B cell (primary cell): ENCODE measurements around the gene RGS10. TPM values are rescaled to one million over a fixed set of nuclear protein-coding genes. Genes with fewer than 3 reads are reported as not detected.

ENCODE experiments used
- ATAC-seq: fragments of 200-7000 bp; cut with Tn5 transposase; one replicate; pipeline ENCODE4 v1.10.0; 2021; ENCODE audit warnings: low read depth, mild to moderate bottlenecking, moderate number of reproducible peaks, moderate library complexity
- CTCF ChIA-PET: fragments of 350-600 bp; sonication (Branson Sonifier 250); formaldehyde crosslinking; loops from one replicate; lab custom pipeline; 2021; ENCODE audit warnings: antibody characterized with exemption, inconsistent platforms; lab: Charles Lee
- POLR2A ChIA-PET: fragments of 350-600 bp; sonication (Branson Sonifier 250); formaldehyde crosslinking; loops from one replicate; lab custom pipeline; 2021; ENCODE audit warnings: antibody characterized with exemption; lab: Charles Lee
- DNase-seq: peaks from one replicate; pipeline ENCODE4 v3.0.0; 2013
- H2AFZ ChIP-seq: 2 replicates; pipeline ENCODE4 v1.6.1; 2012; ENCODE audit warnings: mild to moderate bottlenecking, low read depth, low read length; ENCODE audit not compliant: insufficient read depth, poor library complexity, severe bottlenecking
- H3K27ac ChIP-seq, 2 donors: 1 replicate in 1 of 2; 2 replicates in 1 of 2; pipeline ENCODE4 v1.5.1; 2012 to 2013; ENCODE audit warnings: low read length in 2 of 2, mild to moderate bottlenecking in 2 of 2, moderate library complexity in 1 of 2
- H3K27me3 ChIP-seq, 4 experiments: fragments of 200-600 bp in 1 of 4; sonication (generic) in 1 of 4; replicated peaks in 1 of 4; 1 replicate in 2 of 4; 2 replicates in 2 of 4; pipeline versions ENCODE4 v1.6.1 to v1.7.0; 2013 to 2016; ENCODE audit warnings: low read length in 3 of 4, mild to moderate bottlenecking in 2 of 4, mixed read lengths in 1 of 4, moderate library complexity in 1 of 4; ENCODE audit not compliant: insufficient read depth in 4 of 4, control insufficient read depth in 3 of 4; ENCODE audit errors: control extremely low read depth in 1 of 4
- H3K36me3 ChIP-seq, 2 experiments: replicated peaks in 1 of 2; 1 replicate in 1 of 2; 2 replicates in 1 of 2; pipeline versions ENCODE4 v1.6.1 to v1.7.1; 2013; ENCODE audit warnings: low read length in 1 of 2; ENCODE audit not compliant: insufficient read depth in 2 of 2, control insufficient read depth in 1 of 2; ENCODE audit errors: control extremely low read depth in 1 of 2, extremely low read depth in 1 of 2
- H3K4me1 ChIP-seq, 2 donors: fragments of 200-600 bp in 1 of 2; sonication (generic) in 1 of 2; 1 replicate in 1 of 2; 2 replicates in 1 of 2; pipeline versions ENCODE4 v1.5.1 to v1.6.1; 2013 to 2017; ENCODE audit warnings: low read length in 2 of 2; ENCODE audit not compliant: control insufficient read depth in 2 of 2, insufficient read depth in 2 of 2
- H3K4me2 ChIP-seq: replicated peaks from 2 replicates; pipeline ENCODE3; 2012; ENCODE audit warnings: mild to moderate bottlenecking, low read depth, low read length; ENCODE audit not compliant: poor library complexity, severe bottlenecking
- H3K4me3 ChIP-seq, 5 experiments: fragments of 200-600 bp in 1 of 5; sonication (generic) in 1 of 5; 1 replicate in 3 of 5; 2 replicates in 2 of 5; pipeline versions ENCODE4 v1.5.1 to v1.7.0; 2011 to 2016; ENCODE audit warnings: low read length in 4 of 5, mild to moderate bottlenecking in 4 of 5, low read depth in 2 of 5, control low read depth in 1 of 5, moderate library complexity in 1 of 5; ENCODE audit not compliant: insufficient read depth in 1 of 5; ENCODE audit errors: control extremely low read depth in 1 of 5, extremely low read depth in 1 of 5
- H3K79me2 ChIP-seq: fragments of 200-600 bp; sonication (generic); one replicate; pipeline ENCODE4 v1.6.0; 2016; ENCODE audit warnings: low read length; ENCODE audit not compliant: control insufficient read depth, insufficient read depth
- H3K9ac ChIP-seq: fragments of 200-600 bp; sonication (generic); 2 replicates; pipeline ENCODE4 v1.6.1; 2017; ENCODE audit warnings: mild to moderate bottlenecking, low read length, moderate library complexity
- H3K9me3 ChIP-seq, 3 donors: one replicate each; pipeline versions ENCODE4 v1.6.1 to v1.7.1; 2013; ENCODE audit warnings: low read length in 2 of 3; ENCODE audit not compliant: control insufficient read depth in 2 of 3, insufficient read depth in 1 of 3; ENCODE audit errors: control extremely low read depth in 1 of 3
- H4K20me1 ChIP-seq: 2 replicates; pipeline ENCODE4 v1.6.0; 2012; ENCODE audit warnings: mild to moderate bottlenecking, low read length; ENCODE audit not compliant: insufficient read depth, control insufficient read depth, poor library complexity, severe bottlenecking
- H3K27ac Mint-ChIP-seq: one replicate; pipeline ENCODE4 v1.8.0; 2021; ENCODE audit warnings: mixed read lengths
- H3K27me3 Mint-ChIP-seq: one replicate; pipeline ENCODE4 v1.8.0; 2021; ENCODE audit warnings: mixed read lengths
- H3K4me1 Mint-ChIP-seq: one replicate; pipeline ENCODE4 v1.8.0; 2021; ENCODE audit warnings: mixed read lengths
- H3K4me3 Mint-ChIP-seq: one replicate; pipeline ENCODE4 v1.8.0; 2021; ENCODE audit warnings: mixed read lengths
- H3K9me3 Mint-ChIP-seq: one replicate; pipeline ENCODE4 v1.8.0; 2022; ENCODE audit warnings: mixed read lengths; ENCODE audit not compliant: insufficient read depth
- EZH2 ChIP-seq: IDR thresholded peaks from 2 replicates; pipeline ENCODE4 v1.6.1; 2012; ENCODE audit warnings: borderline replicate concordance, low read depth, mild to moderate bottlenecking, moderate library complexity, low read length; ENCODE audit not compliant: insufficient read depth, poor library complexity, severe bottlenecking
- WGBS: methylation state at CpG from one replicate; pipeline ENCODE4 v1.1.5; 2013; ENCODE audit warnings: missing lambda C conversion rate; ENCODE audit not compliant: insufficient coverage; 5-methylcytosine and 5-hydroxymethylcytosine counted together
- intact Hi-C: fragments of 100-400 bp; cut with micrococcal nuclease; formaldehyde crosslinking; loops from one replicate; pipeline ENCODE4 v1.10.0; 2022
- polyA plus RNA-seq: library from polyadenylated mRNA; depleted of rRNA; stranded (reverse); fragments of >200 nt; gene quantifications from 2 replicates; pipeline ENCODE4 v1.2.3, GENCODE V29; 2012
- total RNA-seq, 2 donors: library from RNA; stranded (reverse); fragments of 120-200 nt in 1 of 2; gene quantifications; 1 replicate in 1 of 2; 2 replicates in 1 of 2; pipeline versions ENCODE4 v1.2.3 to v1.2.4, GENCODE V29; 2013 to 2022
- TF ChIP-seq, protein P1 (sequence below): fragments of 200-600 bp; IDR thresholded peaks from one replicate; pipeline ENCODE4 v1.8.0; 2022; ENCODE audit warnings: antibody characterized with exemption, mild to moderate bottlenecking

Gene RGS10
- total and polyA plus RNA-seq, 2 donors (not counting 1 experiment from before 2014, with no cell fraction given), result 10.9 to 20.3 TPM

DNA sequence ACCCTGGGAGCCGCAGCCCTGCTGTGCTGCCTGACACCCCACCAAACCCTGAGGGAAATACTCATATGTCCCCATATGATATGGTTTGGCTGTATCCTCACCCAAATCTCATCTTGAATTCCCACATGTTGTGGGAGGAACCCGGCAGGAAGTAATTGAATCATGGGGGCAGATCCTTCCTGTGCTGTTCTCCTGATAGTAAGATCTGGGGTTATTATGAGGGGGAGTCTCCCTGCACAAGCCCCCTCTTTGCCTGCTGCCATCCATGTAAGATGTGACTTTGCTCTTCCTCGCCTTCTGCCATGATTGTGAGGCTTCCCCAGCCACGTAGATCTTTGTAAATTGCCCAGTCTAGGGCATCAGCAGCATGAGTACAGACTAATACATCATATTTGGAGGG is 68.7 kb downstream of the RGS10 start:
- peaks cover 6% of the 10 kb centered on the region for H3K9me3 Mint-ChIP-seq
- H3K27ac ChIP-seq, result no peak overlapping the region
- no peak overlapping the region for H2AFZ ChIP-seq
- no peak overlapping the region for H3K4me2 ChIP-seq
- ATAC-seq (no peak), DNase-seq (no peak)
- H3K9ac ChIP-seq, result no peak overlapping the region
- no peaks in the 10 kb centered on the region for H3K79me2 ChIP-seq
- no peaks in the 10 kb centered on the region for H3K27me3 ChIP-seq
- H3K36me3 ChIP-seq, result no peaks in the 10 kb centered on the region
- H3K27ac Mint-ChIP-seq, result no peak overlapping the region
- H3K4me1 ChIP-seq, result peaks cover 20 to 21% of the 10 kb centered on the region in 2 donors
- ChIA-PET CTCF (interaction anchor here (2.4 kb wide), 1 partner anchor 28 kb away, joined by 8 read pairs; no protein-coding TSS in a partner anchor), POLR2A (no interaction called here)
- no peak overlapping the region for H3K4me3 Mint-ChIP-seq
- H3K27me3 Mint-ChIP-seq, result no peaks in the 10 kb centered on the region
- intact Hi-C loops, result no loop called here
- TF ChIP-seq, protein P1, sequence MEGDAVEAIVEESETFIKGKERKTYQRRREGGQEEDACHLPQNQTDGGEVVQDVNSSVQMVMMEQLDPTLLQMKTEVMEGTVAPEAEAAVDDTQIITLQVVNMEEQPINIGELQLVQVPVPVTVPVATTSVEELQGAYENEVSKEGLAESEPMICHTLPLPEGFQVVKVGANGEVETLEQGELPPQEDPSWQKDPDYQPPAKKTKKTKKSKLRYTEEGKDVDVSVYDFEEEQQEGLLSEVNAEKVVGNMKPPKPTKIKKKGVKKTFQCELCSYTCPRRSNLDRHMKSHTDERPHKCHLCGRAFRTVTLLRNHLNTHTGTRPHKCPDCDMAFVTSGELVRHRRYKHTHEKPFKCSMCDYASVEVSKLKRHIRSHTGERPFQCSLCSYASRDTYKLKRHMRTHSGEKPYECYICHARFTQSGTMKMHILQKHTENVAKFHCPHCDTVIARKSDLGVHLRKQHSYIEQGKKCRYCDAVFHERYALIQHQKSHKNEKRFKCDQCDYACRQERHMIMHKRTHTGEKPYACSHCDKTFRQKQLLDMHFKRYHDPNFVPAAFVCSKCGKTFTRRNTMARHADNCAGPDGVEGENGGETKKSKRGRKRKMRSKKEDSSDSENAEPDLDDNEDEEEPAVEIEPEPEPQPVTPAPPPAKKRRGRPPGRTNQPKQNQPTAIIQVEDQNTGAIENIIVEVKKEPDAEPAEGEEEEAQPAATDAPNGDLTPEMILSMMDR, result no peak
- no peak for TF ChIP-seq EZH2
- peaks cover 2 to 20% (median 3%) of the 10 kb centered on the region in 3 donors for H3K9me3 ChIP-seq
- H3K4me1 Mint-ChIP-seq, result peaks cover 36% of the 10 kb centered on the region
- no peaks in the 10 kb centered on the region for H4K20me1 ChIP-seq
- WGBS, result 70% methylated on average over 2 of the region's 4 CpGs
- no peak overlapping the region for H3K4me3 ChIP-seq

DNA sequence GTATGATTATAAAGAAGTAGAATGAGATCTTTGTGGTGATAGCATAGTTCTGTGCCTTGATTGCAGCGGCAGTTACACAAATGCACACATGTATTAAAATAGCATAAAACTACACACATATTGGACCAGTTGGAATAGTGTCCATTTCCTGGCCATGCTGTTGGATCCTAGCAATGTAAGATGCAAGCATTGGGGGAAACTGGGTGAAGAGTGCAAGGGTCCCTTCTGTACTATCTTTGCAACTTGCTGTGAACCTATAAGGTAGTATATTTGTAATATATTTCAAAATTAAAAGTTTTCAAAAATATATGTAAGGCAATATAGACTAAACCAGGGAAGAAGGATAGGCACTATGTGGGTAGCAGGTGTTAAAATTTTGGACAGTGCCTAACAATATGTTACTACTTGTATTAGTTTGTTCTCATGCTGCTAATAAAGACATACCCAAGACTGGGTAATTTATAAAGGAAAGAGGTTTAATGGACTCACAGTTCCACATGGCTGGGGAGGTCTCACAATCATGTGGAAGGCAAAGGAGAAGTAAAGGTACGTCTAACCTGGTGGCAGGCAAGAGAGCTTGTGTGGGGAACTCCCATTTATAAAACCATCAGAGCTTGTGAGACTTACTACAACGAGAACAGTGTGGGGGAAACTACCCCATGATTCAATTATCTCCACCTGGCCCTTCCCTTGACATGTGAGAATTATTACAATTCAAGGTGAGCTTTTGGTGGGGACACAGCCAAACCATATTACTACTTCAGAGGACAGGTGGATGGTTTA is 71.4 kb downstream of the RGS10 start:
- peaks cover 2 to 20% (median 3%) of the 10 kb centered on the region in 3 donors for H3K9me3 ChIP-seq
- ChIA-PET CTCF (interaction anchor here (0.6 to 2.4 kb wide), 5 partner anchors 18 to 271 kb away, joined by 3 to 8 read pairs (median 3); no protein-coding TSS in a partner anchor), POLR2A (no interaction called here)
- H3K9ac ChIP-seq, result no peak overlapping the region
- H3K4me1 ChIP-seq, result peaks cover 0 to 9% of the 10 kb centered on the region in 2 donors
- DNase-seq (peak; percentile 43), ATAC-seq (no peak)
- Mint-ChIP-seq H3K27me3 (no peaks in the 10 kb centered on the region), H3K4me1 (peaks cover 22% of the 10 kb centered on the region), H3K9me3 (peaks cover 6% of the 10 kb centered on the region), H3K4me3 (no peak overlapping the region), H3K27ac (no peak overlapping the region)
- TF ChIP-seq, protein P1, result no peak
- no peak for TF ChIP-seq EZH2
- no peak overlapping the region for H3K27ac ChIP-seq
- H3K79me2 ChIP-seq, result no peaks in the 10 kb centered on the region
- intact Hi-C loops, result no loop called here
- H3K27me3 ChIP-seq, result peaks cover 0 to 3% (median under 1%) of the 10 kb centered on the region in 4 experiments
- H3K4me2 ChIP-seq, result no peak overlapping the region
- H3K36me3 ChIP-seq, result no peaks in the 10 kb centered on the region
- H3K4me3 ChIP-seq, result no peak overlapping the region
- H2AFZ ChIP-seq, result no peak overlapping the region
- no CpG with 5 or more reads among the region's 3 CpGs for WGBS
- H4K20me1 ChIP-seq, result no peaks in the 10 kb centered on the region
